ENCODE results near the gene ANG. TPM values are rescaled to one million over a fixed set of nuclear protein-coding genes. Genes with fewer than 3 reads are reported as not detected.
"Not testable (repeated sequence)": the region's sequence is repeated elsewhere in the genome, so short reads cannot be mapped to it uniquely, and the experiment has no call there.

The ANG gene
- total RNA-seq, 1 donor from 2014 or later: 2.4 TPM

GRCh38 chr14:20659336-20659735 lies 29.2 kb upstream of the ANG start:
- Histone ChIP-seq H3K4me3 (ENCODE audit: low read depth, low read length) (no peak overlapping the region), H3K36me3 (ENCODE audit: control insufficient read depth, insufficient read depth, low read length) (no peaks in the 10 kb centered on the region), H3K27me3 (ENCODE audit: control insufficient read depth, insufficient read depth, low read length) (peaks cover 3% of the 10 kb centered on the region)
- FAIRE-seq (no peak), DNase-seq (ENCODE audit: low read depth) (no peak)
- no peak for TF ChIP-seq CTCF (IDR thresholded peaks at IDR 0.05; ENCODE audit: insufficient read depth, low read length, severe bottlenecking)

GRCh38 chr14:20659813-20660395 lies 28.7 kb upstream of the ANG start:
- no peak for TF ChIP-seq CTCF (IDR thresholded peaks at IDR 0.05; ENCODE audit: insufficient read depth, low read length, severe bottlenecking)
- no peak for FAIRE-seq
- Histone ChIP-seq H3K27me3 (ENCODE audit: control insufficient read depth, insufficient read depth, low read length) (peaks cover 3% of the 10 kb centered on the region), H3K36me3 (ENCODE audit: control insufficient read depth, insufficient read depth, low read length) (no peaks in the 10 kb centered on the region), H3K4me3 (ENCODE audit: low read depth, low read length) (no peak overlapping the region)
- no peak for DNase-seq (ENCODE audit: low read depth)

- DNase-seq (ENCODE audit: low read depth): no peak
- no peak for FAIRE-seq
- Histone ChIP-seq H3K36me3 (ENCODE audit: control insufficient read depth, insufficient read depth, low read length) (no peaks in the 10 kb centered on the region), H3K4me3 (ENCODE audit: low read depth, low read length) (no peak overlapping the region), H3K27me3 (ENCODE audit: control insufficient read depth, insufficient read depth, low read length) (no peaks in the 10 kb centered on the region)
- TF ChIP-seq CTCF (IDR thresholded peaks at IDR 0.05; ENCODE audit: insufficient read depth, low read length, severe bottlenecking): no peak
These were observed 27.4 kb upstream of the ANG start for GRCh38 chr14:20661197-20661596.

GRCh38 chr14:20662968-20663732 lies 25.4 kb upstream of the ANG start:
- Histone ChIP-seq H3K4me3 (ENCODE audit: low read depth, low read length) (peak overlapping the region; percentile 26), H3K36me3 (ENCODE audit: control insufficient read depth, insufficient read depth, low read length) (no peaks in the 10 kb centered on the region), H3K27me3 (ENCODE audit: control insufficient read depth, insufficient read depth, low read length) (no peaks in the 10 kb centered on the region)
- TF ChIP-seq CTCF (IDR thresholded peaks at IDR 0.05; ENCODE audit: insufficient read depth, low read length, severe bottlenecking): peak; percentile 81
- DNase-seq (ENCODE audit: low read depth) (peak; percentile 85), FAIRE-seq (peak; percentile 70)

- not testable (repeated sequence) for FAIRE-seq; DNase-seq (ENCODE audit: low read depth); H3K4me3 ChIP-seq (ENCODE audit: low read depth, low read length); H3K36me3 ChIP-seq (ENCODE audit: control insufficient read depth, insufficient read depth, low read length); H3K27me3 ChIP-seq (ENCODE audit: control insufficient read depth, insufficient read depth, low read length)
These were observed 22.1 kb upstream of the ANG start for GRCh38 chr14:20666400-20666961.

- DNase-seq (ENCODE audit: low read depth) (no peak), FAIRE-seq (no peak)
- H3K27me3 ChIP-seq (ENCODE audit: control insufficient read depth, insufficient read depth, low read length): no peaks in the 10 kb centered on the region
These were observed 20.6 kb upstream of the ANG start for GRCh38 chr14:20667957-20668356.

More at GRCh38 chr14:20667957-20668356, 20.6 kb upstream of the ANG start:
- Histone ChIP-seq H3K36me3 (ENCODE audit: control insufficient read depth, insufficient read depth, low read length) (no peaks in the 10 kb centered on the region), H3K4me3 (ENCODE audit: low read depth, low read length) (no peak overlapping the region)
- no peak for TF ChIP-seq CTCF (IDR thresholded peaks at IDR 0.05; ENCODE audit: insufficient read depth, low read length, severe bottlenecking)

All from bronchial epithelial cell (primary cell).